Karpas-422 (cell line): Measurements from ENCODE around the gene PTDSS2. TPM values are rescaled to one million over a fixed set of nuclear protein-coding genes. Genes with fewer than 3 reads are reported as not detected.

Experiments used
- DNase-seq: peaks from one replicate; pipeline ENCODE4 v3.0.0-alpha.2; 2015
- H2AFZ ChIP-seq: fragments of 200-600 bp; sonication (generic); 2 replicates; pipeline ENCODE4 v1.6.1; 2014; ENCODE audit warnings: antibody characterized with exemption, low read length, mixed read lengths
- H3K27ac ChIP-seq: fragments of 200-600 bp; sonication (generic); 2 replicates; pipeline ENCODE4 v1.5.1; 2014; ENCODE audit warnings: mild to moderate bottlenecking, low read length, moderate library complexity
- H3K27me3 ChIP-seq: fragments of 200-600 bp; sonication (generic); 2 replicates; pipeline ENCODE4 v1.6.1; 2014; ENCODE audit warnings: low read length, mixed read lengths
- H3K36me3 ChIP-seq: fragments of 200-600 bp; sonication (generic); 2 replicates; pipeline ENCODE4 v1.6.1; 2014; ENCODE audit warnings: low read length, mixed read lengths; ENCODE audit not compliant: insufficient read depth
- H3K4me1 ChIP-seq: fragments of 200-600 bp; sonication (generic); 2 replicates; pipeline ENCODE4 v1.6.1; 2014; ENCODE audit warnings: mild to moderate bottlenecking, low read length, mixed read lengths
- H3K4me2 ChIP-seq: fragments of 200-600 bp; sonication (generic); 2 replicates; pipeline ENCODE4 v1.6.1; 2014; ENCODE audit warnings: low read length, low read depth, mild to moderate bottlenecking; ENCODE audit not compliant: poor library complexity, severe bottlenecking
- H3K4me3 ChIP-seq: fragments of 200-600 bp; sonication (generic); 2 replicates; pipeline ENCODE4 v1.5.1; 2014; ENCODE audit warnings: mild to moderate bottlenecking, antibody characterized with exemption, low read length, mixed read lengths
- H3K79me2 ChIP-seq: fragments of 200-600 bp; sonication (generic); 2 replicates; pipeline ENCODE4 v1.6.1; 2014; ENCODE audit warnings: mild to moderate bottlenecking, low read length, mixed read lengths
- H3K9ac ChIP-seq: fragments of 200-600 bp; sonication (generic); 2 replicates; pipeline ENCODE4 v1.6.0; 2014; ENCODE audit warnings: low read length
- H3K9me2 ChIP-seq: fragments of 200-600 bp; sonication (generic), shearing (Covaris generic); replicated peaks from 2 replicates; pipeline ENCODE4 v1.6.0; 2014; ENCODE audit warnings: mild to moderate bottlenecking, low read length, moderate library complexity; ENCODE audit not compliant: insufficient read depth
- H3K9me3 ChIP-seq: fragments of 300-700, 200-600 bp; sonication (generic); 2 replicates; pipeline ENCODE4 v1.6.1; 2014; ENCODE audit warnings: low read length, mixed read lengths
- H4K20me1 ChIP-seq: fragments of 200-600 bp; sonication (generic); 2 replicates; pipeline ENCODE4 v1.6.1; 2014; ENCODE audit warnings: mild to moderate bottlenecking, antibody characterized with exemption, low read length, low read depth; ENCODE audit not compliant: insufficient read depth
- total RNA-seq: library from RNA; depleted of rRNA; stranded (reverse); fragments of >200 nt; shearing (Covaris generic); gene quantifications from 2 replicates; pipeline ENCODE4 v1.2.3, GENCODE V29; 2014; ENCODE audit warnings: low replicate concordance

Gene PTDSS2
- total RNA-seq, 1 experiment from 2014 or later: 13.5 TPM

GRCh38 chr11:426851-427250, 23.2 kb upstream of the PTDSS2 start:
- Histone ChIP-seq H2AFZ (no peak overlapping the region), H3K4me3 (no peak overlapping the region), H3K4me2 (no peak overlapping the region), H3K27me3 (no peaks in the 10 kb centered on the region), H3K9me3 (no peaks in the 10 kb centered on the region), H3K36me3 (no peaks in the 10 kb centered on the region), H3K4me1 (no peaks in the 10 kb centered on the region), H3K27ac (no peak overlapping the region), H4K20me1 (no peaks in the 10 kb centered on the region), H3K9ac (no peak overlapping the region), H3K9me2 (no peaks in the 10 kb centered on the region), H3K79me2 (no peaks in the 10 kb centered on the region)
- DNase-seq: no peak

GRCh38 chr11:428295-428694, 21.8 kb upstream of the PTDSS2 start:
- Histone ChIP-seq H3K9ac (no peak overlapping the region), H3K4me3 (no peak overlapping the region), H3K4me2 (no peak overlapping the region), H3K27me3 (no peaks in the 10 kb centered on the region), H3K4me1 (no peaks in the 10 kb centered on the region), H3K9me2 (no peaks in the 10 kb centered on the region), H3K79me2 (no peaks in the 10 kb centered on the region), H2AFZ (no peak overlapping the region), H3K27ac (no peak overlapping the region), H4K20me1 (no peaks in the 10 kb centered on the region), H3K36me3 (no peaks in the 10 kb centered on the region), H3K9me3 (no peaks in the 10 kb centered on the region)
- DNase-seq: no peak

- H3K4me2 ChIP-seq: no peak overlapping the region
- no peaks in the 10 kb centered on the region for H3K79me2 ChIP-seq
- H3K4me1 ChIP-seq: no peaks in the 10 kb centered on the region
- no peaks in the 10 kb centered on the region for H3K9me2 ChIP-seq
- no peaks in the 10 kb centered on the region for H4K20me1 ChIP-seq
- H3K9me3 ChIP-seq: no peaks in the 10 kb centered on the region
- H2AFZ ChIP-seq: no peak overlapping the region
- H3K36me3 ChIP-seq: no peaks in the 10 kb centered on the region
- no peak overlapping the region for H3K27ac ChIP-seq
- no peak overlapping the region for H3K9ac ChIP-seq
- no peak overlapping the region for H3K4me3 ChIP-seq
- no peak for DNase-seq
- no peaks in the 10 kb centered on the region for H3K27me3 ChIP-seq
Observed at GRCh38 chr11:429391-429790, 20.7 kb upstream of the PTDSS2 start.

GRCh38 chr11:429931-430456, 20.1 kb upstream of the PTDSS2 start:
- Histone ChIP-seq H3K27ac (no peak overlapping the region), H3K4me1 (no peaks in the 10 kb centered on the region), H3K9me3 (no peaks in the 10 kb centered on the region), H3K9me2 (no peaks in the 10 kb centered on the region), H3K27me3 (no peaks in the 10 kb centered on the region), H2AFZ (no peak overlapping the region), H3K36me3 (no peaks in the 10 kb centered on the region), H3K4me2 (no peak overlapping the region), H3K9ac (no peak overlapping the region), H3K79me2 (no peaks in the 10 kb centered on the region), H3K4me3 (no peak overlapping the region), H4K20me1 (no peaks in the 10 kb centered on the region)
- no peak for DNase-seq

GRCh38 chr11:431921-432320, 18.2 kb upstream of the PTDSS2 start:
- Histone ChIP-seq H3K4me2 (no peak overlapping the region), H3K79me2 (no peaks in the 10 kb centered on the region), H4K20me1 (no peaks in the 10 kb centered on the region), H2AFZ (no peak overlapping the region), H3K36me3 (no peaks in the 10 kb centered on the region), H3K27ac (no peak overlapping the region), H3K9me3 (no peaks in the 10 kb centered on the region), H3K27me3 (no peaks in the 10 kb centered on the region), H3K4me3 (no peak overlapping the region), H3K9ac (no peak overlapping the region), H3K9me2 (no peaks in the 10 kb centered on the region), H3K4me1 (no peaks in the 10 kb centered on the region)
- no peak for DNase-seq

- H3K4me3 ChIP-seq: no peak overlapping the region
- no peak overlapping the region for H3K9ac ChIP-seq
- no peaks in the 10 kb centered on the region for H3K36me3 ChIP-seq
- no peak overlapping the region for H2AFZ ChIP-seq
- no peaks in the 10 kb centered on the region for H3K79me2 ChIP-seq
- no peaks in the 10 kb centered on the region for H3K9me2 ChIP-seq
- no peak overlapping the region for H3K27ac ChIP-seq
- H3K9me3 ChIP-seq: no peaks in the 10 kb centered on the region
- no peaks in the 10 kb centered on the region for H3K27me3 ChIP-seq
- DNase-seq: no peak
- no peaks in the 10 kb centered on the region for H4K20me1 ChIP-seq
- no peak overlapping the region for H3K4me2 ChIP-seq
- no peaks in the 10 kb centered on the region for H3K4me1 ChIP-seq
Observed at GRCh38 chr11:432501-433100, 17.5 kb upstream of the PTDSS2 start.

- Histone ChIP-seq H3K36me3 (no peaks in the 10 kb centered on the region), H4K20me1 (no peaks in the 10 kb centered on the region), H3K27me3 (no peaks in the 10 kb centered on the region), H3K9ac (no peak overlapping the region), H3K9me3 (no peaks in the 10 kb centered on the region), H3K4me3 (no peak overlapping the region), H3K9me2 (no peaks in the 10 kb centered on the region), H3K4me1 (no peaks in the 10 kb centered on the region), H3K79me2 (no peaks in the 10 kb centered on the region), H3K4me2 (no peak overlapping the region), H2AFZ (no peak overlapping the region), H3K27ac (no peak overlapping the region)
- DNase-seq: no peak
Observed at GRCh38 chr11:433111-433510, 17.0 kb upstream of the PTDSS2 start.

- no peaks in the 10 kb centered on the region for H3K27me3 ChIP-seq
- no peaks in the 10 kb centered on the region for H3K9me3 ChIP-seq
- no peaks in the 10 kb centered on the region for H3K79me2 ChIP-seq
- no peaks in the 10 kb centered on the region for H3K36me3 ChIP-seq
- H3K27ac ChIP-seq: no peak overlapping the region
- no peaks in the 10 kb centered on the region for H4K20me1 ChIP-seq
- H3K9me2 ChIP-seq: no peaks in the 10 kb centered on the region
- DNase-seq: no peak
- H3K4me3 ChIP-seq: no peak overlapping the region
- H2AFZ ChIP-seq: no peak overlapping the region
- H3K4me2 ChIP-seq: no peak overlapping the region
- H3K9ac ChIP-seq: no peak overlapping the region
- H3K4me1 ChIP-seq: no peaks in the 10 kb centered on the region
Observed at GRCh38 chr11:433641-434040, 16.4 kb upstream of the PTDSS2 start.
